ENCODE data around the gene HOXB5.

HOXB5 gene

DNA sequence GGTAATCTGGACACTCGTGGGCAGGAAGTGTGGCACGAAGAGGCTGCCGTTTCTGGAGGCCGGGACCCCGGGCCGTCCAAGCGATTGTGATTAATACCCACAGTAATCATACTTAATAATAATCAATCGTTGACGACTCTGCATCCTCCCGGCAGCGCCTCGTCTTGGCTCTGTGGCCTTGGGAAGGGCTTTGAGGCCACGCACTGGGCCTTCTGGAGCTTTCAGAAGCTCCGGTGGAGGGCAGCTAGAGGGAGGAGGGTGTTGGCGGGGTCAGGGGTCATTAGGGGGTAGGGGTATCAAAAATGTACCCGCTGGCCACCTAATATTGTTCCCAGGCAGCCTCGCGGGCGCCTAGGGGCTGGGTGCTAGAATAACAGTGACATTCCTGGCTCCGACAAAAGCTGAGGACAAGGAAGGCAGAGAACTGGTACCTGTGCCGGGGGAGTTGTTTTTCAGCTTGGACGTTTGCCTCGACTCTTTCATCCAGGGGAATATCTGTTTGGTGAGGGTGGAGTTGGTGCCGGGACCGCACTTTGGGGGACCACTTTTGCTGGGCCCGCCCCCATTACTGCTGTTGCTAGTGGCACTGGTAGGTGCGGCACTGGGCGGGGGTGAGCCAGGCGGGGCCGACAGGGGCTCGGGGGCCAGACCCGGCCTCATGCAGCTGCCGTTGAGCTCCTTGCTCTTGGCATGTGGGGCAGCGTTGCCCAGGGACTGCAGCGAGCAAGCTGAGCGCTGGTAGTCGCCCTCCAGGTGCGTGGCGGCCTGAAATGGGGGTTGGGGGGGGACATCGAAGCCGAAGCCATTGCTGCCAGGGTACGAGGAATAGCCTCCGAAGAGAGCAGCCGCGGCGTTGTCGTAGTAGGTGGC lies 41.7 kb downstream of the HOXB5 start:
- Histone ChIP-seq H3F3A (ENCODE audit: insufficient read depth, low read length) (no peaks in the 10 kb centered on the region), H3K9ac (ENCODE audit: low read length) (no peak overlapping the region), H3K9me2 (ENCODE audit: low read depth, low read length) (no peaks in the 10 kb centered on the region), H3K9me3 (ENCODE audit: low read length) (no peaks in the 10 kb centered on the region), H3K4me1 (ENCODE audit: insufficient read depth, low read length, severe bottlenecking) (no peaks in the 10 kb centered on the region), H2AFZ (ENCODE audit: low read length) (no peak overlapping the region), H3K27ac (ENCODE audit: low read depth, low read length, poor library complexity, severe bottlenecking) (no peak overlapping the region), H3K79me2 (ENCODE audit: insufficient read depth, low read length) (no peaks in the 10 kb centered on the region), H3K27me3 (ENCODE audit: insufficient read depth, low read length) (no peaks in the 10 kb centered on the region), H3K4me2 (ENCODE audit: low read length) (no peak overlapping the region), H4K20me1 (ENCODE audit: insufficient read depth, low read length) (no peaks in the 10 kb centered on the region), H3K36me3 (ENCODE audit: insufficient read depth, low read length) (no peaks in the 10 kb centered on the region), H3K4me3 (ENCODE audit: low read depth, low read length, poor library complexity, severe bottlenecking) (no peak overlapping the region)
- TF ChIP-seq, protein P1, sequence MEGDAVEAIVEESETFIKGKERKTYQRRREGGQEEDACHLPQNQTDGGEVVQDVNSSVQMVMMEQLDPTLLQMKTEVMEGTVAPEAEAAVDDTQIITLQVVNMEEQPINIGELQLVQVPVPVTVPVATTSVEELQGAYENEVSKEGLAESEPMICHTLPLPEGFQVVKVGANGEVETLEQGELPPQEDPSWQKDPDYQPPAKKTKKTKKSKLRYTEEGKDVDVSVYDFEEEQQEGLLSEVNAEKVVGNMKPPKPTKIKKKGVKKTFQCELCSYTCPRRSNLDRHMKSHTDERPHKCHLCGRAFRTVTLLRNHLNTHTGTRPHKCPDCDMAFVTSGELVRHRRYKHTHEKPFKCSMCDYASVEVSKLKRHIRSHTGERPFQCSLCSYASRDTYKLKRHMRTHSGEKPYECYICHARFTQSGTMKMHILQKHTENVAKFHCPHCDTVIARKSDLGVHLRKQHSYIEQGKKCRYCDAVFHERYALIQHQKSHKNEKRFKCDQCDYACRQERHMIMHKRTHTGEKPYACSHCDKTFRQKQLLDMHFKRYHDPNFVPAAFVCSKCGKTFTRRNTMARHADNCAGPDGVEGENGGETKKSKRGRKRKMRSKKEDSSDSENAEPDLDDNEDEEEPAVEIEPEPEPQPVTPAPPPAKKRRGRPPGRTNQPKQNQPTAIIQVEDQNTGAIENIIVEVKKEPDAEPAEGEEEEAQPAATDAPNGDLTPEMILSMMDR (IDR thresholded peaks at IDR 0.05; ENCODE audit: low read length), result no peak
- no peak for TF ChIP-seq EZH2 (IDR thresholded peaks at IDR 0.05; ENCODE audit: borderline replicate concordance, low read length)

DNA sequence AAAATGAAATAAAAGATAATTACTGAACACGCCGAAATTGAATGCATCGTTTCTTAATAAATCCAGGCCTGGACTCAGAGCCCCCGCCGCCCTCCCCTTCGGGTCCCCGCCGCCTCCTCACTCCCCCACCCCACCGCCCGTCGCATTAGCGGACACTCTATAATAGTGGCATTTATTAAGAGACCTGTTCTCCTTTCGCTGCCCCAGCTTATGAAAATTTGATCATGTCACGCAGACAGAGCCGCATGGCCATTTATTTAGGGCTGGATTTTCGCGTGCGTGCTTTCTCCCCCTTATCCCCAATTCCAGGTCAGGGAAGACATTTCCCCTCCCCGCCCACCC lies 42.4 kb downstream of the HOXB5 start:
- Histone ChIP-seq H3K9me3 (ENCODE audit: low read length) (no peaks in the 10 kb centered on the region), H4K20me1 (ENCODE audit: insufficient read depth, low read length) (no peaks in the 10 kb centered on the region), H3K9ac (ENCODE audit: low read length) (no peak overlapping the region), H3F3A (ENCODE audit: insufficient read depth, low read length) (no peaks in the 10 kb centered on the region), H2AFZ (ENCODE audit: low read length) (no peak overlapping the region), H3K36me3 (ENCODE audit: insufficient read depth, low read length) (no peaks in the 10 kb centered on the region), H3K27me3 (ENCODE audit: insufficient read depth, low read length) (no peaks in the 10 kb centered on the region), H3K27ac (ENCODE audit: low read depth, low read length, poor library complexity, severe bottlenecking) (no peak overlapping the region), H3K4me3 (ENCODE audit: low read depth, low read length, poor library complexity, severe bottlenecking) (no peak overlapping the region), H3K4me1 (ENCODE audit: insufficient read depth, low read length, severe bottlenecking) (no peaks in the 10 kb centered on the region), H3K9me2 (ENCODE audit: low read depth, low read length) (no peaks in the 10 kb centered on the region), H3K79me2 (ENCODE audit: insufficient read depth, low read length) (no peaks in the 10 kb centered on the region), H3K4me2 (ENCODE audit: low read length) (no peak overlapping the region)
- TF ChIP-seq, protein P1 (IDR thresholded peaks at IDR 0.05; ENCODE audit: low read length), result no peak
- TF ChIP-seq EZH2 (IDR thresholded peaks at IDR 0.05; ENCODE audit: borderline replicate concordance, low read length), result no peak

DNA sequence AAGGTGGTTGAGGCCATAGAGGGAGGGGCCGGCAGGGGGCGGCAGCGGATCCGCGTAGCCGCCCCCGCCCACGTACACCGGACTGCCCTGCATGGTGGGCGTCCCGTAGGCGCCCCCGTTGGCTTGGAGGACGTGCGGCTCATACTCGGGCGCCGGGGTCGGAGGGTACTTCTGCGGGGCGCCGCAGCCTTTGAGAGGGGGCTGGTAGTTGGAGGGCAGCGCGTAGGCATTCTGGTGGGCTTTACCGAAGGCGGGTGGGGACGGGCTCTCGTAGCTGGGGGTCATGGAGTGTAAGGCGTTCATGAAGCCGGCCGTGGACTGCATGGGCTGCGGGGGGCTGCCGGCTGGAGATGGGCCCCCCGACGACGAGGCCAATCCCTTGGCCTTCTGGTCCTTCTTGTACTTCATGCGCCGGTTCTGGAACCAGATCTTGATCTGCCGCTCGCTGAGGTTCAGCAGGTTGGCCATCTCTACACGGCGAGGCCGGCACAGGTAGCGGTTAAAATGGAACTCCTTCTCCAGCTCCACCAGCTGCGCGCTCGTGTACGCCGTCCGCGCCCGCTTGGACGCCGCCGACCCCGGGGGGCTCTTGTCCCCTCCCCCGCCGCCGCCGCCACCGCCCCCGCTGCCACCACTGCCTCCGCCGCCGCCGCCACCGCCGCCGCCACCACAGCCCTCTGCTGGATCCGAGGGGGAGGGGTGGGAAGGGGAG lies 42.9 kb downstream of the HOXB5 start:
- Histone ChIP-seq H3K36me3 (ENCODE audit: insufficient read depth, low read length) (no peaks in the 10 kb centered on the region), H3K9me3 (ENCODE audit: low read length) (no peaks in the 10 kb centered on the region), H3K27me3 (ENCODE audit: insufficient read depth, low read length) (no peaks in the 10 kb centered on the region), H3F3A (ENCODE audit: insufficient read depth, low read length) (no peaks in the 10 kb centered on the region), H3K4me3 (ENCODE audit: low read depth, low read length, poor library complexity, severe bottlenecking) (no peak overlapping the region), H3K27ac (ENCODE audit: low read depth, low read length, poor library complexity, severe bottlenecking) (no peak overlapping the region), H3K9me2 (ENCODE audit: low read depth, low read length) (no peaks in the 10 kb centered on the region), H3K9ac (ENCODE audit: low read length) (no peak overlapping the region), H3K4me2 (ENCODE audit: low read length) (no peak overlapping the region), H3K4me1 (ENCODE audit: insufficient read depth, low read length, severe bottlenecking) (no peaks in the 10 kb centered on the region), H2AFZ (ENCODE audit: low read length) (no peak overlapping the region), H3K79me2 (ENCODE audit: insufficient read depth, low read length) (no peaks in the 10 kb centered on the region), H4K20me1 (ENCODE audit: insufficient read depth, low read length) (no peaks in the 10 kb centered on the region)
- TF ChIP-seq, protein P1 (IDR thresholded peaks at IDR 0.05; ENCODE audit: low read length), result no peak
- no peak for TF ChIP-seq EZH2 (IDR thresholded peaks at IDR 0.05; ENCODE audit: borderline replicate concordance, low read length)
